H1 (cell line): ENCODE data around the gene REPIN1. TPM values are rescaled to one million over a fixed set of nuclear protein-coding genes. Genes with fewer than 3 reads are reported as not detected.

Source experiments
- CTCF ChIA-PET: fragments of 300-600 bp; sonication (Branson Sonifier 250); formaldehyde crosslinking; loops from one replicate; lab custom pipeline; 2021; ENCODE audit not compliant: partially characterized antibody; lab: Charles Lee
- POLR2A ChIA-PET: fragments of 300-600 bp; sonication (Branson Sonifier 250); formaldehyde crosslinking; loops from one replicate; lab custom pipeline; 2021; ENCODE audit warnings: inconsistent platforms; ENCODE audit not compliant: partially characterized antibody; lab: Charles Lee
- DNase-seq, 2 experiments: peaks; one replicate each; pipeline versions ENCODE4 v3.0.0 to v3.0.0-alpha.2; 2010 to 2022; ENCODE audit warnings: low spot score in 2 of 2, low read depth in 1 of 2, mixed read lengths in 1 of 2
- FAIRE-seq: peaks from 2 replicates; lab custom pipeline; 2011; peaks lifted over from hg19 to GRCh38; lab: Jason Lieb, UNC
- H2AFZ ChIP-seq: 2 replicates; pipeline ENCODE4 v1.8.1; 2012; ENCODE audit warnings: low read length, inconsistent platforms
- H2AK5ac ChIP-seq: 2 replicates; pipeline ENCODE4 v1.6.1; 2013; ENCODE audit warnings: low read depth, low read length
- H2BK120ac ChIP-seq: replicated peaks from 2 replicates; pipeline ENCODE3; 2013; ENCODE audit warnings: low read depth, low read length, inconsistent platforms
- H2BK12ac ChIP-seq: 2 replicates; pipeline ENCODE4 v1.6.1; 2013; ENCODE audit warnings: low read depth, low read length
- H2BK15ac ChIP-seq: 2 replicates; pipeline ENCODE4 v1.6.1; 2013; ENCODE audit warnings: low read length
- H2BK20ac ChIP-seq: 2 replicates; pipeline ENCODE4 v1.6.1; 2013; ENCODE audit warnings: low read length
- H2BK5ac ChIP-seq: 2 replicates; pipeline ENCODE4 v1.6.1; 2013; ENCODE audit warnings: low read depth, low read length
- H3K14ac ChIP-seq: 2 replicates; pipeline ENCODE4 v1.6.1; 2013; ENCODE audit warnings: inconsistent platforms; ENCODE audit not compliant: insufficient read length
- H3K18ac ChIP-seq: 2 replicates; pipeline ENCODE4 v1.6.1; 2013; ENCODE audit warnings: low read length; ENCODE audit errors: extremely low read depth
- H3K23ac ChIP-seq: 2 replicates; pipeline ENCODE4 v1.6.1; 2013; ENCODE audit warnings: inconsistent platforms; ENCODE audit not compliant: insufficient read length
- H3K23me2 ChIP-seq: 2 replicates; pipeline ENCODE4 v1.6.1; 2013; ENCODE audit warnings: low read depth, low read length
- H3K27ac ChIP-seq: 2 replicates; pipeline ENCODE4 v1.6.1; 2011; ENCODE audit warnings: low read depth, low read length, inconsistent platforms
- H3K27me3 ChIP-seq, 4 experiments: replicated peaks in 1 of 4; 1 replicate in 1 of 4; 2 replicates in 3 of 4; pipeline versions ENCODE4 v1.6.1 to v1.8.1; 2011 to 2013; ENCODE audit warnings: low read length in 3 of 4, mild to moderate bottlenecking in 3 of 4, inconsistent platforms in 2 of 4, mixed read lengths in 2 of 4, moderate library complexity in 1 of 4; ENCODE audit not compliant: control insufficient read depth in 3 of 4, insufficient read depth in 3 of 4; ENCODE audit errors: extremely low read depth in 1 of 4
- H3K36me3 ChIP-seq, 4 experiments: 2 replicates each; pipeline versions ENCODE4 v1.6.1 to v1.8.1; 2011 to 2013; ENCODE audit warnings: mild to moderate bottlenecking in 4 of 4, low read length in 3 of 4, moderate library complexity in 2 of 4, control low read depth in 1 of 4, inconsistent platforms in 1 of 4; ENCODE audit not compliant: insufficient read depth in 4 of 4, control insufficient read depth in 2 of 4
- H3K4ac ChIP-seq: replicated peaks from 2 replicates; pipeline ENCODE3; 2013; ENCODE audit warnings: low read length, low read depth, mixed read lengths, inconsistent platforms; ENCODE audit not compliant: insufficient read length
- H3K4me1 ChIP-seq, 4 experiments: replicated peaks in 1 of 4; 1 replicate in 1 of 4; 2 replicates in 3 of 4; pipeline versions ENCODE4 v1.6.1 to v1.8.1; 2011 to 2013; ENCODE audit warnings: low read length in 3 of 4, inconsistent platforms in 2 of 4, mixed read lengths in 1 of 4; ENCODE audit not compliant: insufficient read depth in 4 of 4, control insufficient read depth in 3 of 4
- H3K4me2 ChIP-seq, 2 experiments: 2 replicates each; pipeline versions ENCODE4 v1.6.1 to v1.8.1; 2011 to 2013; ENCODE audit warnings: low read depth in 2 of 2, low read length in 2 of 2, control low read depth in 1 of 2, inconsistent platforms in 1 of 2, mild to moderate bottlenecking in 1 of 2; ENCODE audit not compliant: insufficient read depth in 1 of 2
- H3K4me3 ChIP-seq, 4 experiments: fragments of 200-600, 300-600 bp in 1 of 4; sonication (generic), shearing (Covaris generic), sonication (Bioruptor Twin) in 1 of 4; 2 replicates each; pipeline versions ENCODE4 v1.5.1 to v1.8.1; 2011 to 2016; ENCODE audit warnings: low read length in 4 of 4, low read depth in 3 of 4, control low read depth in 2 of 4, inconsistent platforms in 2 of 4, mild to moderate bottlenecking in 2 of 4, mixed read lengths in 1 of 4, moderate library complexity in 1 of 4; ENCODE audit not compliant: insufficient read depth in 2 of 4; ENCODE audit errors: extremely low read depth in 1 of 4
- H3K56ac ChIP-seq: replicated peaks from 2 replicates; pipeline ENCODE3; 2013; ENCODE audit warnings: low read depth, mild to moderate bottlenecking, mixed read lengths, low read length, inconsistent platforms; ENCODE audit not compliant: insufficient read length
- H3K79me1 ChIP-seq: 2 replicates; pipeline ENCODE4 v1.6.1; 2013; ENCODE audit warnings: low read depth, low read length, control low read depth
- H3K79me2 ChIP-seq, 2 experiments: 2 replicates each; pipeline versions ENCODE4 v1.6.1 to v1.8.1; 2012 to 2013; ENCODE audit warnings: low read length in 2 of 2, mild to moderate bottlenecking in 2 of 2, inconsistent platforms in 1 of 2; ENCODE audit not compliant: insufficient read depth in 2 of 2, control insufficient read depth in 1 of 2
- H3K9ac ChIP-seq, 4 experiments: replicated peaks in 1 of 4; 1 replicate in 1 of 4; 2 replicates in 3 of 4; pipeline versions ENCODE4 v1.6.1 to v1.8.1; 2011 to 2013; ENCODE audit warnings: low read depth in 3 of 4, low read length in 3 of 4, control low read depth in 2 of 4, mild to moderate bottlenecking in 2 of 4, moderate library complexity in 2 of 4, inconsistent platforms in 1 of 4; ENCODE audit errors: extremely low read depth in 1 of 4
- H3K9me3 ChIP-seq, 2 experiments: 2 replicates each; pipeline versions ENCODE4 v1.6.1 to v1.8.1; 2012 to 2013; ENCODE audit warnings: mild to moderate bottlenecking in 2 of 2, moderate library complexity in 2 of 2, control low read depth in 1 of 2, inconsistent platforms in 1 of 2, low read depth in 1 of 2, low read length in 1 of 2, mixed read lengths in 1 of 2; ENCODE audit not compliant: insufficient read depth in 2 of 2
- H4K20me1 ChIP-seq, 2 experiments: replicated peaks in 1 of 2; 2 replicates each; pipeline versions ENCODE3 to v1.8.1; 2011 to 2013; ENCODE audit warnings: inconsistent platforms in 2 of 2, low read length in 2 of 2, mild to moderate bottlenecking in 1 of 2; ENCODE audit not compliant: insufficient read depth in 2 of 2, control insufficient read depth in 1 of 2
- H4K5ac ChIP-seq: 2 replicates; pipeline ENCODE4 v1.6.1; 2013; ENCODE audit warnings: low read length, low read depth, mixed read lengths, inconsistent platforms; ENCODE audit not compliant: insufficient read length
- H4K8ac ChIP-seq: 2 replicates; pipeline ENCODE4 v1.8.0; 2013; ENCODE audit warnings: mild to moderate bottlenecking, moderate library complexity, low read length, inconsistent platforms; ENCODE audit not compliant: insufficient read depth; ENCODE audit errors: extremely low read depth
- H4K91ac ChIP-seq: replicated peaks from 2 replicates; pipeline ENCODE3; 2013; ENCODE audit warnings: low read length, mixed read lengths, inconsistent platforms; ENCODE audit not compliant: insufficient read length
- ASH2L ChIP-seq: fragments of 200-600, 300-600 bp; sonication (generic); IDR thresholded peaks from one replicate; pipeline ENCODE4 v1.7.1; 2017; ENCODE audit warnings: low read length
- BRCA1 ChIP-seq: IDR thresholded peaks from 2 replicates; pipeline ENCODE4 v1.6.1; 2012; ENCODE audit warnings: low read depth, low read length, improper control_type of control experiment
- CEBPB ChIP-seq: IDR thresholded peaks from 2 replicates; pipeline ENCODE4 v1.6.1; 2012; ENCODE audit warnings: low read depth, low read length
- CHD1 ChIP-seq: IDR thresholded peaks from 2 replicates; pipeline ENCODE4 v1.6.1; 2012; ENCODE audit warnings: low read depth, low read length, improper control_type of control experiment
- CTBP2 ChIP-seq: IDR thresholded peaks from 2 replicates; pipeline ENCODE4 v1.7.0; 2011; ENCODE audit warnings: borderline replicate concordance, mild to moderate bottlenecking, moderate library complexity, mixed read lengths, low read length; ENCODE audit not compliant: insufficient read depth, insufficient read length
- EGR1 ChIP-seq: IDR thresholded peaks from 2 replicates; pipeline ENCODE4 v1.6.1; 2011; ENCODE audit warnings: low read depth, low read length, borderline replicate concordance
- EP300 ChIP-seq, 2 experiments: IDR thresholded peaks; 1 replicate in 1 of 2; 2 replicates in 1 of 2; pipeline ENCODE4 v1.6.1; 2011 to 2012; ENCODE audit warnings: low read depth in 2 of 2, low read length in 2 of 2, mild to moderate bottlenecking in 2 of 2, borderline replicate concordance in 1 of 2, inconsistent platforms in 1 of 2, moderate library complexity in 1 of 2
- JUND ChIP-seq: IDR thresholded peaks from 2 replicates; pipeline ENCODE4 v1.6.1; 2011; ENCODE audit warnings: mild to moderate bottlenecking, improper control_type of control experiment, low read length
- KDM5A ChIP-seq: fragments of 200-600 bp; IDR thresholded peaks from 2 replicates; pipeline ENCODE4 v1.7.1; 2012; ENCODE audit warnings: mild to moderate bottlenecking, low read length, inconsistent platforms, mixed read lengths
- RXRA ChIP-seq: IDR thresholded peaks from 2 replicates; pipeline ENCODE4 v1.6.1; 2011; ENCODE audit warnings: low read depth, mild to moderate bottlenecking, low read length, moderate library complexity; ENCODE audit not compliant: insufficient read depth
- SIRT6 ChIP-seq: IDR thresholded peaks from one replicate; pipeline ENCODE4 v1.7.1; 2012; ENCODE audit warnings: low read length, inconsistent platforms
- SUZ12 ChIP-seq: fragments of 200-600 bp; sonication (generic); IDR thresholded peaks from 2 replicates; pipeline ENCODE4 v1.6.1; 2012; ENCODE audit warnings: mild to moderate bottlenecking, inconsistent platforms, low read length, moderate library complexity, mixed read lengths
- TAF7 ChIP-seq: optimal IDR thresholded peaks from 2 replicates; pipeline ENCODE3; 2011; ENCODE audit warnings: low read depth, mild to moderate bottlenecking, inconsistent platforms, low read length, moderate library complexity, borderline replicate concordance
- TBP ChIP-seq: IDR thresholded peaks from 2 replicates; pipeline ENCODE4 v1.6.1; 2011; ENCODE audit warnings: low read depth, low read length, improper control_type of control experiment
- WGBS, 2 experiments: shearing (Covaris generic) in 1 of 2; methylation state at CpG; one replicate each; pipeline versions ENCODE4 v1.1.6 to v1.1.7; 2013 to 2015; ENCODE audit warnings: low lambda C conversion rate in 2 of 2, mixed read lengths in 2 of 2, inconsistent platforms in 1 of 2, low coverage in 1 of 2, missing lambda C conversion rate in 1 of 2; ENCODE audit not compliant: insufficient replicate concordance in 2 of 2, insufficient coverage in 1 of 2, insufficient read length in 1 of 2; ENCODE audit errors: extremely low coverage in 1 of 2, missing lambda C conversion rate in 1 of 2; 5-methylcytosine and 5-hydroxymethylcytosine counted together
- polyA plus RNA-seq, 7 experiments: library from polyadenylated mRNA; depleted of rRNA in 3 of 7; stranded (reverse) in 5 of 7; unstranded in 2 of 7; fragments of >200 nt in 5 of 7; fragments of 200-250 nt in 2 of 7; gene quantifications; 1 replicate in 5 of 7; 2 replicates in 1 of 7; 4 replicates in 1 of 7; pipeline versions ENCODE4 v1.2.1 to v1.2.3, GENCODE V29; 2011 to 2013; ENCODE audit warnings: missing spikeins in 2 of 7, mixed read lengths in 2 of 7
- total RNA-seq: library from RNA; stranded (reverse); fragmentation: NEBNext Ultra II Directional; extraction: Animal tissue kit (Norgen Biotek cat#: 25700); gene quantifications from 2 replicates; pipeline ENCODE4 v1.2.1, GENCODE V29; 2021

Gene REPIN1
- total and polyA plus RNA-seq, 2 of the 8 experiments (the other 6 are each of a cell fraction or from before 2014, with no cell fraction given): 98.6 to 125 TPM

DNA sequence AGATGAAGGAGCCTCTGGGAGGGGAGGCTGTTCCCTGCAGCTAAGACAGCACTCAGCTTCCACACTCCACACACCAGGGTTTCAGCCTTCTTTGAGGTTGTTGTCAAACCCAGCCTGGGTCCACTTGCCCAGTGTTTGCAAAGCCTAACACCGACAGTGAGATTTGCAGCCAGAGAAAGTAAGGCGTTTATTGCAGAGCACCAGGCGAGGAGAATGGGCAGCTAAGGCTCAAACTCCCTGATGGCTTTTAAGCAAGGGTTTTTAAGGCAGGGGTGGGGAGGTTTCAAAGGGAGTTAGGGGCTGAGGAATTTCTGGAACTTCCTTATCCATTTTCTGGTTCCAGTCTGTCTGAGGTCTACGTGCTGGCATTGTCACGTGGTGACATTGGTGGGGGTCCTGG lies 5.8 kb downstream of the REPIN1 start:
- Histone ChIP-seq H3K23ac (no peak overlapping the region), H3K27ac (0 out of 2 replicates have a peak overlapping the region, but pooled peaks have one; percentile 28), H3K56ac (no peak overlapping the region), H4K8ac (no peak overlapping the region), H2BK20ac (peak overlapping the region; percentile 43; the same call in 1 of the 2 replicates), H3K14ac (no peak overlapping the region), H4K91ac (no peak overlapping the region), H3K27me3 (no peaks in the 10 kb centered on the region), H3K79me1 (peaks cover 18% of the 10 kb centered on the region), H2BK120ac (no peak overlapping the region), H3K9ac (no peak overlapping the region; a peak in 1 of 7 replicates), H3K23me2 (peaks cover 8% of the 10 kb centered on the region; the same call in 1 of the 2 replicates), H2AFZ (no peak overlapping the region), H2BK5ac (no peak overlapping the region), H3K4me2 (no peak overlapping the region), H3K4ac (no peak overlapping the region), H3K9me3 (no peaks in the 10 kb centered on the region), H2BK15ac (no peak overlapping the region), H4K20me1 (peaks cover 2 to 15% of the 10 kb centered on the region in 2 experiments), H3K18ac (peak overlapping the region; percentile 1; the same call in 1 of the 2 replicates), H3K79me2 (peaks cover 7 to 48% of the 10 kb centered on the region in 2 experiments; a peak in 3 of 4 replicates), H3K4me1 (peaks cover 7 to 28% (median 11%) of the 10 kb centered on the region in 4 experiments), H2BK12ac (0 out of 2 replicates have a peak overlapping the region, but pooled peaks have one; percentile 0), H2AK5ac (no peak overlapping the region), H3K36me3 (peaks cover 16 to 49% (median 31%) of the 10 kb centered on the region in 4 experiments), H3K4me3 (no peak overlapping the region), H4K5ac (no peak overlapping the region)
- DNase-seq (no peak), FAIRE-seq (no peak)
- ChIA-PET POLR2A (interaction anchor here (0.7 to 8.6 kb wide), 13 partner anchors 7 to 44 kb away, joined by 3 to 230 read pairs (median 6); partner anchors contain the start of gene REPIN1), CTCF (interaction anchor here (0.6 to 2.5 kb wide), 13 partner anchors 9 to 1308 kb away, joined by 3 to 13 read pairs (median 3); no protein-coding TSS in a partner anchor)
- WGBS, 2 experiments: 85% methylated on average over 5 of the region's 5 CpGs; no CpG with 5 or more reads in 1 of the 2 experiments
- TF ChIP-seq ASH2L (no peak), CTBP2 (no peak), RXRA (no peak), SUZ12 (no peak), TAF7 (no peak), CEBPB (no peak), BRCA1 (no peak), CHD1 (no peak), EP300 (IDR thresholded peaks at IDR 0.05; ENCODE audit: borderline replicate concordance in 1 of 2, low read depth in 2 of 2, low read length in 2 of 2) (no peak), SIRT6 (no peak), TBP (no peak), JUND (no peak), KDM5A (no peak), EGR1 (no peak)
